Left hindlimb (tissue), 1 donor: Measurements from ENCODE around the gene SPAG16.

Experiments used
- DNase-seq: peaks from one replicate; pipeline ENCODE4 v3.0.0-alpha.2; 2018

SPAG16 gene

GRCh38 chr2:214104219-214104618 is 820.0 kb downstream of the SPAG16 start:
- DNase-seq: no peak

DNA sequence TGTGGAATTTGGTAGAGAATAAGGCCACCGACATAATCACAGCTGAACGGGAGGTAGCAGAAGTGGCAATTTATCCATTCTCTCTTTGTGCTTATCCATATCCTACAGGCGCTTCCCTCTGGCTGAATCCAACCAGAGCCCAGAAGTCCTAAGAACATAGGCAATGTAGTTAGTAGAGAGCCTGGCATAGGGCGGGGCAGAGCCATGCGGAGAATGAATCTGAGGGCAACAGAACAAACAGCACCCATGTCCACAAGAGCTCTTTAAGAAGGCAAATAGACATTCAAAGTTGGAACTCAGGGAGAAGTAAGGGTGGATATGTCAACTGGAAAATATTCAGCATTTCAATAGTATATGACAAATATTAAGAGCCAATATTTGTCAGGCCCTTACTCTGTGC is 820.7 kb downstream of the SPAG16 start:
- no peak for DNase-seq

GRCh38 chr2:214107726-214108125 is 823.5 kb downstream of the SPAG16 start:
- no peak for DNase-seq

DNA sequence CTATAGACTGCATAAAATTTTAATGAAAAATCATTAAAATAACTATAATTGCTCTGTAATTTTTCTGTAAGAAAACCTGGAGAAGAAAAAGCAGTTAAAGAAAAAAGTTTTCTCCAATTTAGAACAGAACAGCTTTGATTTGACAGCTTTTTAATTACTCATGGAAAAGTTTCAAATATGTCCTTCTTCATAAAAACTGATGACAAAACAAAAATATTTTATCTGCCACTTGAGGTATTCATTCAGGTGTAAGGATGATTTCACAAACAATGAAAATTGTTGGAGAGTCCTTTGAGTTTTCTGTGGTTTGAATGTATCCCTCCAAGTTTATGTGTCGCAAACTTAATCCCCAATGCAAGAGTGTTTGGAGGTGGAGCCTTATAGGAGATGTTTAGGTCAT is 824.3 kb downstream of the SPAG16 start:
- DNase-seq: no peak

DNA sequence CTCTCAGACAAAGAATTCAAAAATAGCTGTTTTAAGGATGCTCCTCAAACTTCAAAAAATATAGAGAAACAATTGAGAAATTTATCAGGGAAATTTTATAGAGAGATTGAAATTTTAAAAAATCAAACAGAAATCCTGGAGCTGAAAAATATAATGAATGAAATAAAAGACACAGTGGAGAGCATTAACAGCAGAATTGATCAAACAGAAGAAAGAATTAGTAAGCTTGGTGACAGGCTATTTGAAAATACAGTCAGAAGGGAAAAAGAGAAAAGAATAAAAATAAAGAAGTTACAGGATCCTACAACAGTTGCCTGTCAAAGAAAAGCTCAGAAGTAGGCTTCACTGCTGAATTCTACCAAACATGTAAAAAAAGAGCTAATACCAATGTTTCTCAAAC is 832.8 kb downstream of the SPAG16 start:
- no peak for DNase-seq

DNA sequence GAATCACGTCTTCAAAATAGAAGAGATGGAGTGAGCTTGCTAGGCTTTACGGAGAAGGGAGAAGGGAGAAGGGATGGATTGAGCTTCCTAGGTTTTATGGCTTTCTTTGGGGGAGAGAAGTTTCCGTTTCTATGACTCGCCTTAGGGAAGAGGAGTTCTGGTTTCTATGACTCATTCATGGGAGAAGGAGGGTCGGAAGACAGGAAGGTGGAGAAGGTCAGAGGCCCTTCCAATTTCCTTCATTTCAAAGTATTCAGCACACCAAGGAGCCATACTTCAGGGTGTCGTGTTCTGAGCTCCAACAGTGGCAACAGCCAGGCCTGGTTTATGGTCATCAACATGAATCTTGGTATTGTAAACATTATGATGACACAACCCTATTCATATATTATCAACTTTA is 841.9 kb downstream of the SPAG16 start:
- DNase-seq: no peak

DNA sequence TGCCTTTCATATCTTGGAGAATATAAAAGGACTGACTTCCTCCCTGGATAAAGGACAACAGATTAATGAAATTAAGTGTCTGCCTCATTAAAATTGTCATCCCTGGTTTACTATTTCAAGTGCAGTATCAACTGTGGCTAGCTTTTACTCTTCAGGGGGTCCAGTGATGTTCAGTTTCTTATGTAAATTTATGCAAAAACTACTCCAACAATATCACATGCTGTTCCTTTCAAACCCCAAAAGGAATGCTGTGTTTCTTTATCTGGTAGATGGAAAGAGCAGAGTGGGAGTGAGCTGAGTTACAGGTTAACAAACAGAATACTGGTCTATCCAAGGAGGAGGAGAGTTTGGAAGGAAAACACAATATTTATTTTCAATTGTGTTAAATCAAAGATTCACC is 842.9 kb downstream of the SPAG16 start:
- no peak for DNase-seq

DNA sequence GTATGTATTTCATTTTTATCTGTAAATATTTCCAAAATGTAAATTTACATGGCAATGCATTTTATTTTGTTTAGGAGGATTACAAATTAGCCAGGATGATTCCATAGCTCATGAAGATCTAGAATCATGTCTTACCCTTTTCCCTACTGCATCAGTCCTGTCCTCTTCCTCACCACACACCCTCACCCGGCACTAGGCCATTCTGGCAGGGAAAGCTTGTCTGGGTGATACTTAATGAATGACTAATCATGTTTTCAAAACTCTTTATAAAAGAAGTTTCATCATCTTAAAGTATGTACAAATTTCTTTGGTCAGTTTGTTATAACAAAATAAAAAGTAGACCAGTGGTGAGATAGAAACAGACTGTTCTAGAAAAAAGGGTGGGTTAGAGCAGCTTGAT is 843.3 kb downstream of the SPAG16 start:
- no peak for DNase-seq

- DNase-seq: no peak
Observed at GRCh38 chr2:214128040-214128439, 843.8 kb downstream of the SPAG16 start.

- DNase-seq: no peak
Observed at GRCh38 chr2:214130114-214130513, 845.9 kb downstream of the SPAG16 start.

- no peak for DNase-seq
Observed at GRCh38 chr2:214135966-214136365, 851.7 kb downstream of the SPAG16 start.

DNA sequence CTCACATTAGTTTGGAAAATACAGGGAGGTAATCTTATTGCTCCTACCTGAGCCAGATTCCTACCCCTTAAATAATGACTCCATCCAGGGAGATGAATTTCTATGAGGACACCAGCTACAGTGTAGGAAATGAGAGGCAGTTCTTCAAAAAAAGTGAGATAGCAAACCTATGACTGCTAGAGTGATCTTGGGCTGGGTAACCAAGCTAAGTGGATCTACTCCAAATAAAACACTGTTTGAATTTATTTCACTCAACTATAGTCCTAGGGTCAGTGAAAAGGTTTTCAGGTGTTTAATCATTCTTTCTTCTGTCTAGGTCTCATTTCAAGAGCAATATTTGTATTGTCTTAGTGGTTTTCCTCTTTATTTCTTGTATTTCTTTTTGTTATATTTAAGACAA is 854.5 kb downstream of the SPAG16 start:
- no peak for DNase-seq

DNA sequence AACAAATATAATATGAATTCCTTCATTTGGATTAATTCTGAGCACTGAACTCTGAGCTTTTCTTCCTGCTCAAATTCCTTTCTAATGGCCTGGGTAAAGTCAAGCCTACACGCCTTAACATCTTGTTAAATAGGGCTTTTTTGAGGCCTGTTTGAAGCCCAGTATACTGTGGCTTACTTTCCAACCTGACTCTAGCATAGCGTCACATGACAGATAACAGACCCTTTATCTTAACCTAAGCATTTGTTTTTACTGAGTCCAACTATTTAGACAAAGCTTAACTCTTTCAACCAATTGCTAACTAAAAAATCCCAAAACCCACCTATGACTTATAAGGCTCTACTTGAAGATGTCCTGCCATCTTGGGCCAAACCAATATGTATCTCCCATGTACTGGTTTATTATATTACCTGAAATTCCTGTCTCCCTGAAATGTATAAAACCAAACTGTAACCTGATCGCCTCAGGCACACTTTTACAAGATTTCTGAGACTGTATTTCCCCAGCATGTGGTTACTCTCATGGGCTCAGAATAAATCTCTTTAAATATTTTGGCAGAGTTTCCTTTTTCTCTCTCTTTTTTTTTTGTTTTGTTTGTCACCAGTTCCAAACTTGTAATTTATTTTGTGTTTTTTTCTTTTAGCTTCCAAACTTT is 855.5 kb downstream of the SPAG16 start:
- DNase-seq: no peak

DNA sequence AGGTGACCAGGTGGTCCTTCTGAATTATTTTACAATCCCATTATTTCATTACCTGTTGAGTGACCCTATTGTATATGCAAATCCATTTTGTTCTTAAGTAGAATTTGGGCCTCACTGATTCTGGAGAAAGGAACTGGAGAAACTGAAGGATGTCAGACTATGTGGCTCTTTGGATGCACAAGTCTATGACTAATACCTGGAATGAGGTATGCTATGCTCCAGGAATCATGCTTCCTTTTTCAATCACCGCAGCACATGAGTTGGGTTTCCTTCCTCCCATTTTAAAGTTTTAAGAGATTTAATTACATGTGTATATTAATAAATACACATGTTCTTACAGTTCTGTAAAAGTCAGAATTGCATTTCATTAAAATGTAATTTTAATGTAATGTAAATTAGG is 872.7 kb downstream of the SPAG16 start:
- no peak for DNase-seq

DNA sequence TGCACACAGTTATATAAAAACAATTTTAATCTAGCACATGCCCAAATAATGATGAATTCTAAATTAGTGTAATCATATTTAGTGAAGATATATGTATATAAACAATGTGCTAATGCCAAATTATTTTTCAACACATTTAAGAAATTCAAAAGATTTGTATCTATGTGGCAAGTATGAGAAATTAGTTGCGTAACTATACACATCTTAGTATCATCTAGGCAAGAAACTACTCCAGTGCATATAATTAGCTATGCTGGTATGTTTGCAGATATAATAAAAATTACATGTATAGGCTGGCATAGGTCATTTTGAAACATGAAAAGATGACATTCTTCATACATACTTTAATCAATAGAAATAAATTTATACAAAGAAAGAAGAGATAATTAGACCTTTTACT is 874.6 kb downstream of the SPAG16 start:
- DNase-seq: no peak

- DNase-seq: no peak
Observed at GRCh38 chr2:214169281-214169680, 885.0 kb downstream of the SPAG16 start.

DNA sequence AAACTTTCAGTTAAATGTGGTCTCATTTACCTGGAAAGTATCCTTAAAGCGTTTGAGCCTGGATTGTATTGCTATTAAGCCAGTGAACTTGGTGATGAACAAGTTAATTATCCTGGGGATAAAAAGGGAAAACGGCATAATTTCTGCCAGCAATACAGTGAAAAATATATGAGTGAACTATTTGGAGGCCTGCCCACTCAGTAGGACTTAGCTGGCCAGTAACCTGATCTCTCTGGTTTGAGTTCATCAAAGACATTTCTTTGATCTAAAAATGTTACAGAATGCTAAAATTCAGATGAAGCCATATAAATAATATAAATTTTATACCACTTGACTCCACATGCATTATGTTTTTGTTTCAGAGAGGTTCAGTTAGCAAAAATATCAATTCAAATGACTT is 885.5 kb downstream of the SPAG16 start:
- no peak for DNase-seq

DNA sequence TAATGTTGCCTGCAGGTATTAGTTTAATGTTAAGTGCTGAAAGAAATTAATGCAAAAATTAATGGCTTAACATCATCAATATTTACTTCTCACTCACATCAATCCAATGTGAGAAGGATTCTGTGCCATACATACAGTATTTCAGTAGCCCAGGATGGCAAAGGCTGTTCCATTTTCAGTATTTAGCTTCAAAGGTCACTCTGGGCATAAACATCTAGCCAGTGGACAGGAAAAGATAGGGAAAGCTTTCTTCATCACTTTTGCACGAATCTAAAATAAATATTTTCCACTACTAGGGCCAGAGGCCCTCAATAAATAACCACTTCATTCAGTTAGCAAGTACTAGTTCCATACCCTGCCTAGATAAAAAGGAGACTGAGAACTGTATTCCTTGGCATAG is 890.3 kb downstream of the SPAG16 start:
- no peak for DNase-seq

DNA sequence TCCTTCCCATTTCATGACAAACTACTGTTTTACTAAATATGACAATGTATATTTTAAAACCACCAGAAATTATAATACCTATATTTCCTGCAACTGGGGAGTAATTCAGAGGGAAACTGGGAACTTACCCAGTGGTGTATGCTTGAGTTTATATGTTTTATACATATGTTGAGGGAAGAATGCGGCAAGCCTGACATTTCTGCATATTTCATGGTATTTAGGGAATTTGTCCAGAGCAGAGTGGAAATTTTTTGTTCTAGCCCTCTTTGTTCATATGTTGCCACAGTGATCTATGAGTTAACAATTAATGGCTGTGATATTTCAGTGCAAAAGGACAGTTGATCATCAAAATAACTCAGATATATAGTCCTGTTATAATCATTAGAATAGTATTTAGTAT is 895.8 kb downstream of the SPAG16 start:
- DNase-seq: no peak

DNA sequence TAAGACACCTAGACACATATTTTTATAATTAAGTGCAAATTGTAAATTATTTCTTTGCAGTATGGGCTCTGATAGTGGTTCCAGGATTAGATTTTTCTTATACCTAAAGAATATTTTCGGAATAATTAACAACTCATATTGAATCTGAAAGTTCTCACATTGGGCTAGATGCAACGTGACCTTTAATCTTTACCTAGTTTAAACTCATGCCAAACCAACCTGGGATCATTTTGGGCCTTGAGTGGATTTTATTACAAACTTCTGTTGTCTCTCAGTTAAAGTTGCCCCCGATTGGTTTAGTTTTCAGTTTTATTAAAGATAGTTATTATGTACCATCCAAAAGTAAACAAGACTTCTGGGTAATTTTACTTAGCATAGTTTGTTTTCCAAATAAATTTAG is 896.4 kb downstream of the SPAG16 start:
- no peak for DNase-seq

- no peak for DNase-seq
Observed at GRCh38 chr2:214184461-214184860, 900.2 kb downstream of the SPAG16 start.

DNA sequence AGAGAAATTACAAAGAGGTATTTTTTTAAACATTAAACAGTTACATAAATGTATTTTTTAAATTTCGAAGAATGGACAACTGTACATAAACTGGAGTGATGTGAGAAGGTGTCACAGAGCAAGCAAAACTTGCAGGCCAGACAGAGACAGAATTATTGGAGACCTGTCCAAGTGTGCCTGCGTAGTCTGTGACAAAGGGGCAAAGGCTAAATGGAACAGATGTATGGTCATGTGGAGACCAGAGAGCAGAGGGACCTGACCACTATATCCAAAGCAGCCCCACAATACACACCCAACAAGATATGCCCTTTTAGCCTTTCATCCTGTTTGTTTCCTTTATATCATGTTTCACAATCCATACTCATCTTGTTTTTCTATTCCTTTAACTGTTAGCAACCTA is 901.3 kb downstream of the SPAG16 start:
- no peak for DNase-seq

DNA sequence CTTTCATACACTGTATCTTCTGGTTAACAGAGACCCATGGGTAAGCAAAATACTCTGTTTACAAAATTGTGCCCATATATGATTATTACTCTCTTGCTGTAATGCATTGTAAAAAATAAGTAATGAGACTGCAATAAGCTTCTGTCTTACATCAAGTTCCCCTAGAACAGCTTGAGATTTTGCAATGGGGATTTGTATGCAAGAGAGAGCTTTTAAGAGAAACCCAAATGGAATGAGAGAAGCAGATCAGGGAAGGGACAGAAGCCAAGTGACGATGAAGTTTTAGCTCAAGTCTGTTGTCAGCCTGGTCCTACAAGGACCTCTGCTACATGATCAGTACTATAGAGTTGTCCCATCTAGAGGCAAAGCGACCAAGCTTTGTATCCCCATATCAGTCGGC is 908.4 kb downstream of the SPAG16 start:
- no peak for DNase-seq

DNA sequence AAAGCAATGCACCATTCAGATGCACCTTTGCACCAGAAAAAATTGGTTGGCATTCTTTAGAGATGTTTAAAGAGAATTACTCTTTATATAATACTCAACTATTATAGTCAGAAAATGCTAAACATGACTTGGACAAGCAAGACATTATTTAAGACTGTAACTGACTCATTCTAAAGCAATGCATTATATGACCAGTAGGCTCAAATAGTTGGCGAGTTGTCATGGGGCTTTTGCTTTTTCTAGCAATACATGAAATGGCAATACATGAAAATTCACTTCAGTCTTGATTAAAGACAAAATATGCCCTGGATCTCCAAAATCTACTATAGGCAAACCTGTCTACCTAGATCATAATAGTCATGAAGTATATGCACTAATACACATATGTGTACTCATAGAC is 909.7 kb downstream of the SPAG16 start:
- DNase-seq: no peak

DNA sequence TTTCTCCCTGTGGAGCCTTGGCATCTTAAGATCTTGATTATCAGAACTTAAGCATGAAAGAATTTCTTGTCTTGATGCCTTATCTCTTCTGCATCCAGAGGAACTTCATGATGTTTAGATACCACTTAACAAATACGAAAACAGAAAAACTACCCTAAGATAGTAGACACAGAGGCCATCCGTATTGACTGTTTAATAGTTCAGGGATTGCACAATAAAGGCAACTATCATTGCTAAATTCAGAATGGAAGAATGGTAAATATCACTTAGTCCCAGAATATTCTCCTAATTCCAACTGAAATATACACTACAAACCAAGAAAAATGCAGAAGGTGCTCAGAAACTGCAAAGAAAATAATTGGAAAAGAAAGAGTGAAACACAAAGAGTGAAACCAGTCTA is 912.0 kb downstream of the SPAG16 start:
- no peak for DNase-seq

- no peak for DNase-seq
Observed at GRCh38 chr2:214201892-214202291, 917.6 kb downstream of the SPAG16 start.
